ENCODE data around the gene SLC26A9. TPM values are rescaled to one million over a fixed set of nuclear protein-coding genes. Genes with fewer than 3 reads are reported as not detected.

SLC26A9 gene
- total and polyA plus RNA-seq, 2 experiments from 2014 or later, result not detected

DNA sequence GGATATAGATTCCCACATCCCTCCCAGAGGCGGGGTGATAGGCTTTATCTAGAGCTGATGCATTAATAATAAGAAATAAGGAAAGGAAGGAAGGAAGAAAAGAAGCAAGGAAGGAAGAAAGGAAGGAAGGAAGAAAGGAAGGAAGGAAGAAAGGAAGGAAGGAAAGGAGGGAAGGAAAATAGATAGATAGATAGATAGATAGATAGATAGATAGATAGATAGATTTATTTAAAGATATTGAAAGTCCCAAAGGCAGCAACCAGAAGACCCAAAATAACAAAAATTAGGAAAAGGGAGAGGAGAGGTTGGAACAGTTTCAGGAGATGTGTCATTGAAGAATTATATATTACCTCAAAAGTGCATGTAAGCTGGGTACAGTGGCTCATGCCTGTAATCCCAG is 12.2 kb upstream of the SLC26A9 start (continued):
- TF ChIP-seq, protein P1, sequence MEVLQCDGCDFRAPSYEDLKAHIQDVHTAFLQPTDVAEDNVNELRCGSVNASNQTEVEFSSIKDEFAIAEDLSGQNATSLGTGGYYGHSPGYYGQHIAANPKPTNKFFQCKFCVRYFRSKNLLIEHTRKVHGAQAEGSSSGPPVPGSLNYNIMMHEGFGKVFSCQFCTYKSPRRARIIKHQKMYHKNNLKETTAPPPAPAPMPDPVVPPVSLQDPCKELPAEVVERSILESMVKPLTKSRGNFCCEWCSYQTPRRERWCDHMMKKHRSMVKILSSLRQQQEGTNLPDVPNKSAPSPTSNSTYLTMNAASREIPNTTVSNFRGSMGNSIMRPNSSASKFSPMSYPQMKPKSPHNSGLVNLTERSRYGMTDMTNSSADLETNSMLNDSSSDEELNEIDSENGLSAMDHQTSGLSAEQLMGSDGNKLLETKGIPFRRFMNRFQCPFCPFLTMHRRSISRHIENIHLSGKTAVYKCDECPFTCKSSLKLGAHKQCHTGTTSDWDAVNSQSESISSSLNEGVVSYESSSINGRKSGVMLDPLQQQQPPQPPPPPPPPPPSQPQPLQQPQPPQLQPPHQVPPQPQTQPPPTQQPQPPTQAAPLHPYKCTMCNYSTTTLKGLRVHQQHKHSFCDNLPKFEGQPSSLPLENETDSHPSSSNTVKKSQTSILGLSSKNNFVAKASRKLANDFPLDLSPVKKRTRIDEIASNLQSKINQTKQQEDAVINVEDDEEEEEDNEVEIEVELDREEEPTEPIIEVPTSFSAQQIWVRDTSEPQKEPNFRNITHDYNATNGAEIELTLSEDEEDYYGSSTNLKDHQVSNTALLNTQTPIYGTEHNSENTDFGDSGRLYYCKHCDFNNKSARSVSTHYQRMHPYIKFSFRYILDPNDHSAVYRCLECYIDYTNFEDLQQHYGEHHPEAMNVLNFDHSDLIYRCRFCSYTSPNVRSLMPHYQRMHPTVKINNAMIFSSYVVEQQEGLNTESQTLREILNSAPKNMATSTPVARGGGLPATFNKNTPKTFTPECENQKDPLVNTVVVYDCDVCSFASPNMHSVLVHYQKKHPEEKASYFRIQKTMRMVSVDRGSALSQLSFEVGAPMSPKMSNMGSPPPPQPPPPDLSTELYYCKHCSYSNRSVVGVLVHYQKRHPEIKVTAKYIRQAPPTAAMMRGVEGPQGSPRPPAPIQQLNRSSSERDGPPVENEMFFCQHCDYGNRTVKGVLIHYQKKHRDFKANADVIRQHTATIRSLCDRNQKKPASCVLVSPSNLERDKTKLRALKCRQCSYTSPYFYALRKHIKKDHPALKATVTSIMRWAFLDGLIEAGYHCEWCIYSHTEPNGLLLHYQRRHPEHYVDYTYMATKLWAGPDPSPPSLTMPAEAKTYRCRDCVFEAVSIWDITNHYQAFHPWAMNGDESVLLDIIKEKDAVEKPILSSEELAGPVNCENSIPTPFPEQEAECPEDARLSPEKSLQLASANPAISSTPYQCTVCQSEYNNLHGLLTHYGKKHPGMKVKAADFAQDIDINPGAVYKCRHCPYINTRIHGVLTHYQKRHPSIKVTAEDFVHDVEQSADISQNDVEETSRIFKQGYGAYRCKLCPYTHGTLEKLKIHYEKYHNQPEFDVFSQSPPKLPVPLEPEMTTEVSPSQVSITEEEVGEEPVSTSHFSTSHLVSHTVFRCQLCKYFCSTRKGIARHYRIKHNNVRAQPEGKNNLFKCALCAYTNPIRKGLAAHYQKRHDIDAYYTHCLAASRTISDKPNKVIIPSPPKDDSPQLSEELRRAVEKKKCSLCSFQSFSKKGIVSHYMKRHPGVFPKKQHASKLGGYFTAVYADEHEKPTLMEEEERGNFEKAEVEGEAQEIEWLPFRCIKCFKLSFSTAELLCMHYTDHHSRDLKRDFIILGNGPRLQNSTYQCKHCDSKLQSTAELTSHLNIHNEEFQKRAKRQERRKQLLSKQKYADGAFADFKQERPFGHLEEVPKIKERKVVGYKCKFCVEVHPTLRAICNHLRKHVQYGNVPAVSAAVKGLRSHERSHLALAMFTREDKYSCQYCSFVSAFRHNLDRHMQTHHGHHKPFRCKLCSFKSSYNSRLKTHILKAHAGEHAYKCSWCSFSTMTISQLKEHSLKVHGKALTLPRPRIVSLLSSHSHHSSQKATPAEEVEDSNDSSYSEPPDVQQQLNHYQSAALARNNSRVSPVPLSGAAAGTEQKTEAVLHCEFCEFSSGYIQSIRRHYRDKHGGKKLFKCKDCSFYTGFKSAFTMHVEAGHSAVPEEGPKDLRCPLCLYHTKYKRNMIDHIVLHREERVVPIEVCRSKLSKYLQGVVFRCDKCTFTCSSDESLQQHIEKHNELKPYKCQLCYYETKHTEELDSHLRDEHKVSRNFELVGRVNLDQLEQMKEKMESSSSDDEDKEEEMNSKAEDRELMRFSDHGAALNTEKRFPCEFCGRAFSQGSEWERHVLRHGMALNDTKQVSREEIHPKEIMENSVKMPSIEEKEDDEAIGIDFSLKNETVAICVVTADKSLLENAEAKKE (CRISPR knock-in tag; IDR thresholded peaks at IDR 0.05), result no peak

DNA sequence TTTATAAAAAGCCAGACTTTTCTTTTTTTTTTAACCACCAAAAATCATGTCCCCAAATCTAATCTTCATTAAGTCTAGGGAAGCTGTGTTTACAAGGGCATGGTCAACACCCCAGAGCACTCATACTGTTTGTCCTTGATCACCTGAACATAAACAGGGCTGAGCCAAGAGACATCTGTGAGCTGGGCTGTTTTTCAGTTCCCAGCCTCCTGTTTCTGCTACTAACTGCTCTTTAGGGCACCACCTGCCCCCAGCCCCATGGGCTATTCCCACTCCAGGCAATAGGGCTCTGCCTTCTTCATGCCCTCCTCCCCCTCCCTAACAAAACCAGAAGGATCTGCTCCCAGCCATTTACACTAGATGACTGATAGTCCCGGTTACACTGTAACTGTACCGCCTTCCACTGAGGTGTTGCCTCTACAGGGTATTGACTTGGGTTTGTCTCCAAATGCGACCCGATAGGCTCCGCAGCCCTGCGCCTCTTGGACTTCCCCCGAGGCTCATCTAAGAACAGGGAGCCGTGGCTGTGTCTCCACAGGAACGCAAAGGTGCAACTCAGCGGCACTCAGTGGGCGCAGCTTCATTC is 11.7 kb upstream of the SLC26A9 start:
- no peaks in the 10 kb centered on the region; the same call in 2 of the 3 replicates for H3K9me3 Mint-ChIP-seq
- no peaks in the 10 kb centered on the region for H3K27me3 ChIP-seq (ENCODE audit: insufficient read depth)
- no peaks in the 10 kb centered on the region for H3K36me3 Mint-ChIP-seq (ENCODE audit: low read depth)
- H3K27me3 Mint-ChIP-seq (ENCODE audit: insufficient read depth, low read depth, poor library complexity), result peaks cover 8% of the 10 kb centered on the region
- H3F3A ChIP-seq (replicated peaks; ENCODE audit: low read depth), result no peaks in the 10 kb centered on the region
- H4K20me1 ChIP-seq (replicated peaks; ENCODE audit: insufficient read depth), result no peaks in the 10 kb centered on the region
- H3K4me1 ChIP-seq (ENCODE audit: insufficient read depth), result peaks cover 3% of the 10 kb centered on the region; the same call in 1 of the 2 replicates
- H3K4me1 Mint-ChIP-seq, result peaks cover 19% of the 10 kb centered on the region; the same call in 2 of the 3 replicates
- no peaks in the 10 kb centered on the region for H3K36me3 ChIP-seq (ENCODE audit: insufficient read depth)
- H3K9me2 ChIP-seq (ENCODE audit: insufficient read depth), result no peaks in the 10 kb centered on the region
- H3K4me3 Mint-ChIP-seq, result no peak overlapping the region
- no peak overlapping the region for H3K4me3 ChIP-seq
- no peak overlapping the region for H3K27ac ChIP-seq (ENCODE audit: low read depth)
- no peak overlapping the region for H3K27ac Mint-ChIP-seq
- DNase-seq (ENCODE audit: low spot score) (no peak), ATAC-seq (peak; percentile 44)
- no peaks in the 10 kb centered on the region for H3K79me2 ChIP-seq (replicated peaks; ENCODE audit: insufficient read depth)
- TF ChIP-seq, protein P1 (CRISPR knock-in tag; IDR thresholded peaks at IDR 0.05), result no peak
- no peak for TF ChIP-seq POLR2AphosphoS5 (IDR thresholded peaks at IDR 0.05; ENCODE audit: low read depth)
- no peak for TF ChIP-seq STAT1 (IDR thresholded peaks at IDR 0.05; ENCODE audit: unreplicated experiment)
- no peak for TF ChIP-seq JUNB (IDR thresholded peaks at IDR 0.05; ENCODE audit: unreplicated experiment)
- no peak for TF ChIP-seq ZNF331 (CRISPR knock-in tag; IDR thresholded peaks at IDR 0.05; ENCODE audit: low read depth)
- TF ChIP-seq EZH2phosphoT487 (IDR thresholded peaks at IDR 0.05; ENCODE audit: unreplicated experiment), result no peak
- TF ChIP-seq, protein P2, sequence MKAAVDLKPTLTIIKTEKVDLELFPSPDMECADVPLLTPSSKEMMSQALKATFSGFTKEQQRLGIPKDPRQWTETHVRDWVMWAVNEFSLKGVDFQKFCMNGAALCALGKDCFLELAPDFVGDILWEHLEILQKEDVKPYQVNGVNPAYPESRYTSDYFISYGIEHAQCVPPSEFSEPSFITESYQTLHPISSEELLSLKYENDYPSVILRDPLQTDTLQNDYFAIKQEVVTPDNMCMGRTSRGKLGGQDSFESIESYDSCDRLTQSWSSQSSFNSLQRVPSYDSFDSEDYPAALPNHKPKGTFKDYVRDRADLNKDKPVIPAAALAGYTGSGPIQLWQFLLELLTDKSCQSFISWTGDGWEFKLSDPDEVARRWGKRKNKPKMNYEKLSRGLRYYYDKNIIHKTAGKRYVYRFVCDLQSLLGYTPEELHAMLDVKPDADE (IDR thresholded peaks at IDR 0.05), result no peak
- no peak overlapping the region for H3K4me2 ChIP-seq
- no peak overlapping the region for H2AFZ ChIP-seq

Data from GM23338 (cell line).